Muscle of arm (tissue), 12 donors: ENCODE results near the gene SYMPK. TPM values are rescaled to one million over a fixed set of nuclear protein-coding genes. Genes with fewer than 3 reads are reported as not detected.

Source experiments
- DNase-seq: peaks from one replicate; pipeline ENCODE4 v3.0.0-alpha.2; 2013
- polyA plus RNA-seq, 12 donors: library from polyadenylated mRNA; unstranded; fragments of 120-200 nt; gene quantifications; one replicate each; pipeline ENCODE4 v1.2.1, GENCODE V29; 2013; ENCODE audit not compliant: insufficient read length in 12 of 12

Gene SYMPK
- polyA plus RNA-seq, 12 donors, result 28.4 to 63.7 (median 36.7) TPM; not detected in 1

- DNase-seq, result no peak
Measured at GRCh38 chr19:45827459-45828093, 35.4 kb downstream of the SYMPK start.

- DNase-seq, result no peak
Measured at GRCh38 chr19:45826934-45827333, 36.0 kb downstream of the SYMPK start.

- DNase-seq, result no peak
Measured at GRCh38 chr19:45825917-45826893, 36.7 kb downstream of the SYMPK start.

- no peak for DNase-seq
Measured at GRCh38 chr19:45825263-45825605, 37.7 kb downstream of the SYMPK start.

GRCh38 chr19:45824531-45825262, 38.2 kb downstream of the SYMPK start:
- DNase-seq, result no peak

- no peak for DNase-seq
Measured at GRCh38 chr19:45824041-45824471, 38.9 kb downstream of the SYMPK start.

GRCh38 chr19:45823182-45823581, 39.8 kb downstream of the SYMPK start:
- no peak for DNase-seq

GRCh38 chr19:45822716-45823115, 40.2 kb downstream of the SYMPK start:
- DNase-seq, result no peak

GRCh38 chr19:45821570-45821969, 41.4 kb downstream of the SYMPK start:
- no peak for DNase-seq

- no peak for DNase-seq
Measured at GRCh38 chr19:45821103-45821521, 41.8 kb downstream of the SYMPK start.

- no peak for DNase-seq
Measured at GRCh38 chr19:45820413-45821102, 42.4 kb downstream of the SYMPK start.

- DNase-seq, result no peak
Measured at GRCh38 chr19:45819769-45820168, 43.2 kb downstream of the SYMPK start.

GRCh38 chr19:45817725-45818301, 45.1 kb downstream of the SYMPK start:
- DNase-seq, result no peak

- DNase-seq, result peak; percentile 92
Measured at GRCh38 chr19:45817010-45817724, 45.8 kb downstream of the SYMPK start.

GRCh38 chr19:45816236-45817009, 46.5 kb downstream of the SYMPK start:
- no peak for DNase-seq

- DNase-seq, result peak; percentile 53
Measured at GRCh38 chr19:45815481-45816216, 47.3 kb downstream of the SYMPK start.

GRCh38 chr19:45814851-45815480, 48.0 kb downstream of the SYMPK start, which contains the start of gene RSPH6A:
Gene RSPH6A (minus strand): TSS chr19:45815308. CDS start chr19:45815176, 132 bp downstream.
- no peak for DNase-seq

- no peak for DNase-seq
Measured at GRCh38 chr19:45814166-45814780, 48.7 kb downstream of the SYMPK start.
